Neutrophil (primary cell): ENCODE measurements around the gene PANK4.

Source experiments
- H3K27ac ChIP-seq: fragments of 200-600 bp; sonication (generic); 2 replicates; pipeline ENCODE4 v1.5.1; 2016; ENCODE audit warnings: mild to moderate bottlenecking, moderate library complexity
- H3K27me3 ChIP-seq: fragments of 200-600 bp; sonication (generic); 2 replicates; pipeline ENCODE4 v1.6.0; 2016; ENCODE audit warnings: mild to moderate bottlenecking
- H3K36me3 ChIP-seq: fragments of 200-600 bp; sonication (generic); 2 replicates; pipeline ENCODE4 v1.5.1; 2017
- H3K4me1 ChIP-seq, 2 experiments: fragments of 200-600 bp in 1 of 2; sonication (generic) in 1 of 2; 1 replicate in 1 of 2; 2 replicates in 1 of 2; pipeline versions ENCODE4 v1.5.1 to v1.6.1; 2013 to 2016; ENCODE audit warnings: low read depth in 1 of 2, low read length in 1 of 2, mild to moderate bottlenecking in 1 of 2, moderate library complexity in 1 of 2; ENCODE audit not compliant: control insufficient read depth in 1 of 2, insufficient read depth in 1 of 2
- H3K4me3 ChIP-seq, 2 experiments: fragments of 200-600 bp in 1 of 2; sonication (generic) in 1 of 2; 1 replicate in 1 of 2; 2 replicates in 1 of 2; pipeline ENCODE4 v1.5.1; 2013 to 2016; ENCODE audit warnings: low read depth in 1 of 2, low read length in 1 of 2, mild to moderate bottlenecking in 1 of 2, moderate library complexity in 1 of 2
- H3K9me3 ChIP-seq: fragments of 200-600 bp; sonication (generic); 2 replicates; pipeline ENCODE4 v1.5.1; 2016
- CTCF ChIP-seq: fragments of 200-600 bp; sonication (generic); IDR thresholded peaks from 2 replicates; pipeline ENCODE4 v1.5.1; 2016; ENCODE audit warnings: antibody characterized with exemption

PANK4 gene

GRCh38 chr1:2480236-2480985 lies 46.0 kb downstream of the PANK4 start:
- Histone ChIP-seq H3K27ac (no peak overlapping the region), H3K36me3 (no peaks in the 10 kb centered on the region), H3K27me3 (no peaks in the 10 kb centered on the region), H3K4me3 (no peak overlapping the region), H3K9me3 (no peaks in the 10 kb centered on the region), H3K4me1 (no peaks in the 10 kb centered on the region)
- no peak for TF ChIP-seq CTCF

GRCh38 chr1:2479618-2480017 lies 46.8 kb downstream of the PANK4 start:
- Histone ChIP-seq H3K27me3 (no peaks in the 10 kb centered on the region), H3K36me3 (no peaks in the 10 kb centered on the region)

GRCh38 chr1:2479186-2479585 lies 47.2 kb downstream of the PANK4 start:
- H3K27ac ChIP-seq: no peak overlapping the region
- no peaks in the 10 kb centered on the region for H3K27me3 ChIP-seq
- no peaks in the 10 kb centered on the region for H3K4me1 ChIP-seq
- no peaks in the 10 kb centered on the region for H3K9me3 ChIP-seq
- H3K36me3 ChIP-seq: no peaks in the 10 kb centered on the region
- no peak overlapping the region for H3K4me3 ChIP-seq
- TF ChIP-seq CTCF: no peak

More at GRCh38 chr1:2479618-2480017, 46.8 kb downstream of the PANK4 start:
- no peaks in the 10 kb centered on the region for H3K9me3 ChIP-seq
- H3K4me1 ChIP-seq: no peaks in the 10 kb centered on the region
- no peak overlapping the region for H3K4me3 ChIP-seq
- no peak for TF ChIP-seq CTCF
- H3K27ac ChIP-seq: no peak overlapping the region

- TF ChIP-seq CTCF: no peak
- H3K9me3 ChIP-seq: no peaks in the 10 kb centered on the region
- H3K4me1 ChIP-seq: no peaks in the 10 kb centered on the region
- H3K36me3 ChIP-seq: no peaks in the 10 kb centered on the region
- no peak overlapping the region for H3K27ac ChIP-seq
- no peak overlapping the region for H3K4me3 ChIP-seq
- H3K27me3 ChIP-seq: no peaks in the 10 kb centered on the region
Observed at GRCh38 chr1:2477791-2478499, 48.5 kb downstream of the PANK4 start.

- Histone ChIP-seq H3K36me3 (no peaks in the 10 kb centered on the region), H3K4me3 (no peak overlapping the region), H3K27ac (no peak overlapping the region), H3K9me3 (no peaks in the 10 kb centered on the region), H3K27me3 (no peaks in the 10 kb centered on the region), H3K4me1 (no peaks in the 10 kb centered on the region)
- TF ChIP-seq CTCF: no peak
Observed at GRCh38 chr1:2477309-2477708, 49.1 kb downstream of the PANK4 start.
